NCI-H2171 (cell line): ENCODE results near the gene ANKRD40.

Source experiments
- DNase-seq: peaks from one replicate; lab custom pipeline; 2025; lab: John Stamatoyannopoulos, UW

ANKRD40 gene

GRCh38 chr17:50649042-50649908 lies 58.4 kb downstream of the ANKRD40 start:
- no peak for DNase-seq

DNA sequence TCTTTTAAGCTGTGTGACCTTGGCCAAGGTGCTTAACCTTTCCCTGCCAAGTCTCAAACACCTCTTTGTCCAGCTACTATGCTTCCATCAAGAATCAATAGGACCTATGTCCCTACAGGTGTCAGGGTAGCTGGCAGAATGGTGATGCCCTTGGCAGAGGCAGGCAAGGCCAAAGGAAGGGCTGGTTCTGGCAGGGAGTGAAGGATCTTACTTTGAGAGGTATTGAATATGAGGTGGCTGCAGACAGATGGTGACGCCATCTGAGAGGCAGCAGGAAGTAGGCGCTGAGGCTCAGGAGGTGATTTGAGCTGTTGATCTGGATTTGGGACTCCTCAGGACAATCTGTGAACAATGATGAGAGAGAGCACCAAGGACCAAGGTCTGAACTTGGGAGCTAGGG lies 60.5 kb downstream of the ANKRD40 start:
- no peak for DNase-seq

DNA sequence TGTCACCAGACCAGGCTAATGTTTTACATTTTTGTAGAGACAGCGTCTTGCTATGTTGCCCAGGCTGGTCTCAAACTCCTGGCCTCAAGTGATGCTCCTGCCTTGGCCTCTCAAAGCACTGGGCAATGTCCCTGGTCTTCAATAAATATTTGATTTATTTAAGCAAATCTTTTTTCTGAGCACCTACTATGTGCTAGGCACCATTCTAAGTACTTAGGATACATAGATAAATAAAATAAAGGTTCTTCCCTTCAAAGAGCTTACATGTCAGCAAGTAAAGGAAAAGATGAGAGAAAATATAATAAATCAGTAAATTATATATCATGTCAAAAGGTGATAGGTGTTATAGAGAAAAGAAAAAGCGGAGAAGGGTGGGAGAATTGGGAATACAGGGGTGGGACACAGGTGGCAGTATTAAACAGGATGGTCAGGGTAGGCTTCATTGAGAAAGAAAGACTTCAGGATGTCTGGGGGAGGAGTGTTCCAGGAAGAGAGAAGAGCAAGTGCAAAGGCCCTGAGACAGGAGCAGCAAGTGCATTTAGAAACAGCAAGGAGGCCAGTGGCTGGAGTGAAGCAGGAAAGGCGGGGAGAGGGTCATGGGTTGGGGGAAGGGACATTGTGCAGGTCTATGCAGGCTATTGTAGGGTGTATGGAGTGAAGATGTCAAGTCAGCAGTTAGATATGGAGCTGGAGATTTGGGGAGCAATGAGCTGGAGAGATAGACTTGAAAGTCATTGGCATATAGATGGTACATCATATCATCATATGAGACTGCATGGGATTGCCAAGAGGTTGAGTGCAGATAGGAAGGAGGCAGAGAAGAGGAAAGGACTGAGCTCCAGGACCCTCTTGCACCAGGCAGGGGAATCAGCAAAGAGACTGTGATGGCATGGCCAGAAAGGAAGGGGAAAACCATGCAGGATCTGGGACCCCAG lies 61.7 kb downstream of the ANKRD40 start:
- DNase-seq, result no peak
